Esophagus muscularis mucosa (tissue), 3 donors: ENCODE measurements around the gene SLC8B1.

Source experiments
- CTCF ChIP-seq, 3 experiments: fragments of 200-600 bp in 2 of 3; fragments of 450-650 bp in 1 of 3; sonication (generic) in 2 of 3; IDR thresholded peaks; one replicate each; pipeline ENCODE4 v1.5.1; 2017 to 2019; ENCODE audit warnings: antibody characterized with exemption in 3 of 3, mild to moderate bottlenecking in 2 of 3, moderate library complexity in 1 of 3
- POLR2A ChIP-seq: fragments of 450-650 bp; IDR thresholded peaks from one replicate; pipeline ENCODE4 v1.6.1; 2017; ENCODE audit warnings: antibody characterized with exemption, moderate library complexity, mild to moderate bottlenecking, low read depth

DNA sequence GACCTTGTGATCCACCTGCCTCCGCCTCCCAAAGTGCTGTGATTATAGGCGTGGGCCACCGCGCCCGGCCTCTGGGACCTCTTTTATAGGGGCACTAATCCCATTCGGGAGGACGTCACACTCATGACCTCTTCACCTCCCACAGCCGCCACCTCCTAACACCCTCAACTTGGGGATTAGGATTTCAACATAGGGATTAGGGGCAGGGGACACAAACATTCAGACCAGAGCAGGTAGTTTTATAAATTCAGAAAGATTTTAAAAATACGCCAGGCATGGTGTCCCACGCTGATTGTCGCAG, 64.2 kb downstream of the SLC8B1 start:
- no peak for TF ChIP-seq CTCF (IDR thresholded peaks at IDR 0.05)
- TF ChIP-seq POLR2A: no peak
